GM23338 (cell line): ENCODE results near the gene VSIG10L. TPM values are rescaled to one million over a fixed set of nuclear protein-coding genes. Genes with fewer than 3 reads are reported as not detected.

Experiments used
- ATAC-seq: fragments of 200-7000 bp; cut with Tn5 transposase; 3 replicates; pipeline ENCODE4 v1.9.1; 2020
- DNase-seq: peaks from one replicate; pipeline ENCODE4 v3.0.0-alpha.2; 2015; ENCODE audit warnings: low spot score
- H2AFZ ChIP-seq: fragments of 200-600 bp; sonication (generic); 2 replicates; pipeline ENCODE4 v1.8.0; 2016; ENCODE audit warnings: antibody characterized with exemption, mild to moderate bottlenecking, moderate library complexity
- H3F3A ChIP-seq: fragments of 200-600 bp; sonication (generic); replicated peaks from 2 replicates; pipeline ENCODE4 v1.8.0; 2017; ENCODE audit warnings: antibody characterized with exemption, mixed run types, low read depth
- H3K27ac ChIP-seq: fragments of 200-600 bp; sonication (generic); 2 replicates; pipeline ENCODE4 v1.6.1; 2016; ENCODE audit warnings: low read depth
- H3K27me3 ChIP-seq: fragments of 200-600 bp; sonication (generic); 2 replicates; pipeline ENCODE4 v1.8.0; 2016; ENCODE audit warnings: mild to moderate bottlenecking, mixed run types, moderate library complexity; ENCODE audit not compliant: insufficient read depth
- H3K36me3 ChIP-seq: fragments of 200-600 bp; sonication (generic); 2 replicates; pipeline ENCODE4 v1.8.0; 2016; ENCODE audit warnings: mild to moderate bottlenecking; ENCODE audit not compliant: insufficient read depth
- H3K4me1 ChIP-seq: fragments of 200-600 bp; sonication (generic); 2 replicates; pipeline ENCODE4 v1.8.0; 2016; ENCODE audit warnings: mild to moderate bottlenecking, moderate library complexity; ENCODE audit not compliant: insufficient read depth
- H3K4me2 ChIP-seq: fragments of 200-600 bp; sonication (generic); 2 replicates; pipeline ENCODE4 v1.7.1; 2017; ENCODE audit warnings: mixed run types
- H3K4me3 ChIP-seq: fragments of 200-600 bp; sonication (generic); 2 replicates; pipeline ENCODE4 v1.6.1; 2016; ENCODE audit warnings: mixed run types
- H3K79me2 ChIP-seq: fragments of 200-600 bp; sonication (generic); replicated peaks from 2 replicates; pipeline ENCODE4 v1.8.0; 2017; ENCODE audit warnings: mild to moderate bottlenecking; ENCODE audit not compliant: insufficient read depth
- H3K9me2 ChIP-seq: fragments of 200-600 bp; sonication (generic); 2 replicates; pipeline ENCODE4 v1.8.0; 2017; ENCODE audit not compliant: insufficient read depth
- H4K20me1 ChIP-seq: fragments of 200-600 bp; sonication (generic); replicated peaks from 2 replicates; pipeline ENCODE4 v1.8.0; 2017; ENCODE audit warnings: mild to moderate bottlenecking; ENCODE audit not compliant: insufficient read depth
- H3K27ac Mint-ChIP-seq: 2 replicates; pipeline ENCODE4 v1.8.0; 2020; ENCODE audit warnings: inconsistent platforms, mild to moderate bottlenecking, moderate library complexity, mixed read lengths
- H3K27me3 Mint-ChIP-seq: 3 replicates; pipeline ENCODE4 v1.8.0; 2022; ENCODE audit warnings: low read depth, mild to moderate bottlenecking, moderate library complexity, mixed read lengths, inconsistent platforms; ENCODE audit not compliant: insufficient read depth, poor library complexity
- H3K36me3 Mint-ChIP-seq: 3 replicates; pipeline ENCODE4 v1.8.0; 2021; ENCODE audit warnings: low read depth, mild to moderate bottlenecking, inconsistent platforms, moderate library complexity, mixed read lengths
- H3K4me1 Mint-ChIP-seq: 3 replicates; pipeline ENCODE4 v1.8.0; 2020; ENCODE audit warnings: mild to moderate bottlenecking, inconsistent platforms, mixed read lengths
- H3K4me3 Mint-ChIP-seq: 3 replicates; pipeline ENCODE4 v1.8.0; 2021; ENCODE audit warnings: moderate library complexity, mild to moderate bottlenecking, inconsistent platforms, mixed read lengths
- H3K9me3 Mint-ChIP-seq: 3 replicates; pipeline ENCODE4 v1.8.0; 2020; ENCODE audit warnings: moderate library complexity, mild to moderate bottlenecking, inconsistent platforms, mixed read lengths
- CREB1 ChIP-seq: fragments of 250-450 bp; sonication (Bioruptor Pico); IDR thresholded peaks from 2 replicates; pipeline ENCODE4 v1.5.0; 2020; ENCODE audit warnings: low read depth, mild to moderate bottlenecking, moderate library complexity
- EZH2phosphoT487 ChIP-seq: fragments of 200-600 bp; sonication (generic); IDR thresholded peaks from one replicate; pipeline ENCODE4 v1.8.1; 2018; ENCODE audit warnings: antibody characterized with exemption; ENCODE audit not compliant: unreplicated experiment
- NANOG ChIP-seq: IDR thresholded peaks from 2 replicates; pipeline ENCODE4 v1.6.1; 2016; ENCODE audit warnings: antibody characterized with exemption, borderline replicate concordance
- POLR2AphosphoS5 ChIP-seq: IDR thresholded peaks from 2 replicates; pipeline ENCODE4 v1.6.1; 2016; ENCODE audit warnings: antibody characterized with exemption, low read depth
- ZNF331 ChIP-seq: fragments of 250-450 bp; sonication (Bioruptor Pico); IDR thresholded peaks from 2 replicates; pipeline ENCODE4 v1.5.0; 2020; ENCODE audit warnings: low read depth, mild to moderate bottlenecking, moderate library complexity
- polyA plus RNA-seq: library from polyadenylated mRNA; unstranded; fragments of >200 nt; fragmentation: Nextera tagmentation; extraction: Ambion mirVana; gene quantifications from 2 replicates; pipeline ENCODE4 v1.2.1, GENCODE V29; 2016
- total RNA-seq: library from RNA; depleted of rRNA; stranded (reverse); fragments of >200 nt; shearing (Covaris generic); gene quantifications from 2 replicates; pipeline ENCODE4 v1.2.3, GENCODE V29; 2014
- TF ChIP-seq, protein P1 (sequence below): IDR thresholded peaks from one replicate; pipeline ENCODE4 v1.6.1; 2018; ENCODE audit warnings: antibody characterized with exemption; ENCODE audit not compliant: unreplicated experiment
- TF ChIP-seq, protein P2 (sequence below), 2 experiments: fragments of 200-600 bp in 1 of 2; sonication (generic) in 1 of 2; conservative IDR thresholded peaks; 2 replicates each; pipeline versions ENCODE4 v1.5.1 to v1.6.1; 2016 to 2017; ENCODE audit warnings: antibody characterized with exemption in 2 of 2, low read depth in 2 of 2, mild to moderate bottlenecking in 2 of 2, moderate library complexity in 1 of 2
- TF ChIP-seq, protein P3 (sequence below): fragments of 250-450 bp; sonication (Bioruptor Pico); IDR thresholded peaks from 2 replicates; pipeline ENCODE4 v1.5.0; 2020; ENCODE audit warnings: mild to moderate bottlenecking, moderate library complexity

Gene VSIG10L
- total and polyA plus RNA-seq, 2 experiments from 2014 or later: 9.6 to 10.4 TPM

DNA sequence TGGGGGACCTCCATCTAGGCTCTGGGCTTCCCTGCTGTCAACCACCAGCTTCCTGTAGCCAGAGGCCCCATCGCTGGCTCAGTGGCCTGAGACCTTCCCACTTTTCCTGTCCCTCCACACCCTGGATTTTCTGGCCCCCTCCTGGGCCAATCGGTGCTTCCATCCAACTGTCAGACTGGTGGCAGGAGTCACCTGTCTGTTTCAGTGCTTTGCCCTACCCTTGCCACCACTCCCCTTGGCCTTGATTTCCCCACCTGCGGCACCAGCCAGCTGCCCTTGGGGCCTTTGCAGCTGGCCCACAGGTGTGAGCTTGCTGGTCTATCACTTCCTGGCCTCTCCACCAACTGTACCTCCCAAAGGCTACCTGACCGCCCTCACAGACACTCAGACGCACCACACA, 12.5 kb downstream of the VSIG10L start:
- H3K36me3 ChIP-seq: 0 out of 2 replicates have a peak, but pooled peaks cover 6% of the 10 kb centered on the region
- no peak for TF ChIP-seq POLR2AphosphoS5
- no peak for TF ChIP-seq ZNF331 (CRISPR knock-in tag)
- no peak for TF ChIP-seq CREB1
- TF ChIP-seq NANOG: no peak
- TF ChIP-seq EZH2phosphoT487: no peak
- TF ChIP-seq, protein P1, sequence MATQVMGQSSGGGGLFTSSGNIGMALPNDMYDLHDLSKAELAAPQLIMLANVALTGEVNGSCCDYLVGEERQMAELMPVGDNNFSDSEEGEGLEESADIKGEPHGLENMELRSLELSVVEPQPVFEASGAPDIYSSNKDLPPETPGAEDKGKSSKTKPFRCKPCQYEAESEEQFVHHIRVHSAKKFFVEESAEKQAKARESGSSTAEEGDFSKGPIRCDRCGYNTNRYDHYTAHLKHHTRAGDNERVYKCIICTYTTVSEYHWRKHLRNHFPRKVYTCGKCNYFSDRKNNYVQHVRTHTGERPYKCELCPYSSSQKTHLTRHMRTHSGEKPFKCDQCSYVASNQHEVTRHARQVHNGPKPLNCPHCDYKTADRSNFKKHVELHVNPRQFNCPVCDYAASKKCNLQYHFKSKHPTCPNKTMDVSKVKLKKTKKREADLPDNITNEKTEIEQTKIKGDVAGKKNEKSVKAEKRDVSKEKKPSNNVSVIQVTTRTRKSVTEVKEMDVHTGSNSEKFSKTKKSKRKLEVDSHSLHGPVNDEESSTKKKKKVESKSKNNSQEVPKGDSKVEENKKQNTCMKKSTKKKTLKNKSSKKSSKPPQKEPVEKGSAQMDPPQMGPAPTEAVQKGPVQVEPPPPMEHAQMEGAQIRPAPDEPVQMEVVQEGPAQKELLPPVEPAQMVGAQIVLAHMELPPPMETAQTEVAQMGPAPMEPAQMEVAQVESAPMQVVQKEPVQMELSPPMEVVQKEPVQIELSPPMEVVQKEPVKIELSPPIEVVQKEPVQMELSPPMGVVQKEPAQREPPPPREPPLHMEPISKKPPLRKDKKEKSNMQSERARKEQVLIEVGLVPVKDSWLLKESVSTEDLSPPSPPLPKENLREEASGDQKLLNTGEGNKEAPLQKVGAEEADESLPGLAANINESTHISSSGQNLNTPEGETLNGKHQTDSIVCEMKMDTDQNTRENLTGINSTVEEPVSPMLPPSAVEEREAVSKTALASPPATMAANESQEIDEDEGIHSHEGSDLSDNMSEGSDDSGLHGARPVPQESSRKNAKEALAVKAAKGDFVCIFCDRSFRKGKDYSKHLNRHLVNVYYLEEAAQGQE: no peak
- Mint-ChIP-seq H3K27me3 (peaks cover 20% of the 10 kb centered on the region), H3K36me3 (peaks cover 43% of the 10 kb centered on the region), H3K9me3 (no peaks in the 10 kb centered on the region; the same call in 1 of the 3 replicates), H3K4me1 (peaks cover 18% of the 10 kb centered on the region), H3K4me3 (no peak overlapping the region), H3K27ac (no peak overlapping the region)
- H3K79me2 ChIP-seq: no peaks in the 10 kb centered on the region
- ATAC-seq (no peak), DNase-seq (no peak)
- peaks cover 17% of the 10 kb centered on the region for H3K27me3 ChIP-seq
- 0 out of 2 replicates have a peak, but pooled peaks cover 3% of the 10 kb centered on the region for H3K9me2 ChIP-seq
- H3K27ac ChIP-seq: no peak overlapping the region
- 0 out of 2 replicates have a peak, but pooled peaks cover 2% of the 10 kb centered on the region for H4K20me1 ChIP-seq
- no peak overlapping the region for H2AFZ ChIP-seq
- H3K4me1 ChIP-seq: peaks cover 10% of the 10 kb centered on the region; the same call in 1 of the 2 replicates
- H3K4me2 ChIP-seq: no peak overlapping the region
- H3F3A ChIP-seq: no peaks in the 10 kb centered on the region
- H3K4me3 ChIP-seq: no peak overlapping the region

DNA sequence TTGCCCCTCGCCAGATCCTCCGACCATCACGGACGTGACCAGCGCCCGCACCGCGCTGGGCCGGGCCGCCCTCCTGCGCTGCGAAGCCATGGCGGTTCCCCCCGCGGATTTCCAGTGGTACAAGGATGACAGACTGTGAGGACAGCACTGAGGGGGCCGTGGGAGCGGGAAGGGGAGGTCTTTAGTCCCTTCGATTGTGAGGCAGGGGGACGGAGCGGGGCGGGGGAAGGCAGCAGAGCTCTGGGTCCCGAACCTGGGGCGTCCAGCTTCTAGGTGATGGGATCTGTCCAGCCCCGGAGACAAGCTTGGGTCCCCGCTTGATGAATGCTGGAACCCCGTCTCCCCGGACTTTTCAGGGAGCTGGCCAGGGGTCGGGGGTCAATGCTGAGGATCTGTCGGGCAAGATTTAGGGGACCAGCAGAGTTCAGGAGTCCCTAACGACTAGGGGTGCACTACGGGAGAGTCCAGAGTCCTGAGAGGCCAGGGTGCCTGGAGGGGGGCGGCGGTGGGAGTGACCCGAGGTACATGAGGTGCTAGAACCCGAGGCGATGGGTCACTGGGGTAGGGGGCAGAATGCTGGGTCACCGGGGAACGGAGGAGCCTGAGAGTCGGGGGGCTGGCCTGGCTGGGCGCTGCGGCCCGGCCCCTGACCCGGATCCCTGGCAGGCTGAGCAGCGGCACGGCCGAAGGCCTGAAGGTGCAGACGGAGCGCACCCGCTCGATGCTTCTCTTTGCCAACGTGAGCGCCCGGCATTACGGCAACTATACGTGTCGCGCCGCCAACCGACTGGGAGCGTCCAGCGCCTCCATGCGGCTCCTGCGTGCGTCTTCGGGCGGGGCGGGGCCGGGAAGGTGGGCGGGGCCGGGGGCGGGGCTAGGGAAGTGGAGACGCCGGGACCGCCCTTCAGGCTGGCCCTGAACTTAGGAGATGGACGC, 14.6 kb downstream of the VSIG10L start:
- Histone ChIP-seq H3K4me1 (peaks cover 10% of the 10 kb centered on the region; the same call in 1 of the 2 replicates), H3K27me3 (peaks cover 17% of the 10 kb centered on the region), H3K4me3 (peak overlapping the region; percentile 69), H3K4me2 (peak overlapping the region; percentile 95), H3F3A (no peaks in the 10 kb centered on the region), H3K36me3 (0 out of 2 replicates have a peak, but pooled peaks cover 6% of the 10 kb centered on the region), H3K9me2 (no peaks in the 10 kb centered on the region), H3K27ac (no peak overlapping the region), H3K79me2 (no peaks in the 10 kb centered on the region), H2AFZ (peak overlapping the region; percentile 91), H4K20me1 (0 out of 2 replicates have a peak, but pooled peaks cover 2% of the 10 kb centered on the region)
- ATAC-seq (peak; percentile 83), DNase-seq (peak; percentile 92)
- Mint-ChIP-seq H3K9me3 (no peaks in the 10 kb centered on the region; the same call in 2 of the 3 replicates), H3K27ac (0 out of 2 replicates have a peak overlapping the region, but pooled peaks have one; percentile 60), H3K36me3 (peaks cover 34% of the 10 kb centered on the region), H3K4me1 (peaks cover 18% of the 10 kb centered on the region), H3K4me3 (peak overlapping the region; percentile 68), H3K27me3 (peaks cover 24% of the 10 kb centered on the region)
- TF ChIP-seq, protein P2, sequence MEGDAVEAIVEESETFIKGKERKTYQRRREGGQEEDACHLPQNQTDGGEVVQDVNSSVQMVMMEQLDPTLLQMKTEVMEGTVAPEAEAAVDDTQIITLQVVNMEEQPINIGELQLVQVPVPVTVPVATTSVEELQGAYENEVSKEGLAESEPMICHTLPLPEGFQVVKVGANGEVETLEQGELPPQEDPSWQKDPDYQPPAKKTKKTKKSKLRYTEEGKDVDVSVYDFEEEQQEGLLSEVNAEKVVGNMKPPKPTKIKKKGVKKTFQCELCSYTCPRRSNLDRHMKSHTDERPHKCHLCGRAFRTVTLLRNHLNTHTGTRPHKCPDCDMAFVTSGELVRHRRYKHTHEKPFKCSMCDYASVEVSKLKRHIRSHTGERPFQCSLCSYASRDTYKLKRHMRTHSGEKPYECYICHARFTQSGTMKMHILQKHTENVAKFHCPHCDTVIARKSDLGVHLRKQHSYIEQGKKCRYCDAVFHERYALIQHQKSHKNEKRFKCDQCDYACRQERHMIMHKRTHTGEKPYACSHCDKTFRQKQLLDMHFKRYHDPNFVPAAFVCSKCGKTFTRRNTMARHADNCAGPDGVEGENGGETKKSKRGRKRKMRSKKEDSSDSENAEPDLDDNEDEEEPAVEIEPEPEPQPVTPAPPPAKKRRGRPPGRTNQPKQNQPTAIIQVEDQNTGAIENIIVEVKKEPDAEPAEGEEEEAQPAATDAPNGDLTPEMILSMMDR (conservative IDR thresholded peaks at IDR 0.05; ENCODE audit: low read depth in 2 of 2): peak; percentile 29 to 59; a peak in 3 of 4 replicates
- TF ChIP-seq ZNF331 (CRISPR knock-in tag): no peak
- TF ChIP-seq, protein P3, sequence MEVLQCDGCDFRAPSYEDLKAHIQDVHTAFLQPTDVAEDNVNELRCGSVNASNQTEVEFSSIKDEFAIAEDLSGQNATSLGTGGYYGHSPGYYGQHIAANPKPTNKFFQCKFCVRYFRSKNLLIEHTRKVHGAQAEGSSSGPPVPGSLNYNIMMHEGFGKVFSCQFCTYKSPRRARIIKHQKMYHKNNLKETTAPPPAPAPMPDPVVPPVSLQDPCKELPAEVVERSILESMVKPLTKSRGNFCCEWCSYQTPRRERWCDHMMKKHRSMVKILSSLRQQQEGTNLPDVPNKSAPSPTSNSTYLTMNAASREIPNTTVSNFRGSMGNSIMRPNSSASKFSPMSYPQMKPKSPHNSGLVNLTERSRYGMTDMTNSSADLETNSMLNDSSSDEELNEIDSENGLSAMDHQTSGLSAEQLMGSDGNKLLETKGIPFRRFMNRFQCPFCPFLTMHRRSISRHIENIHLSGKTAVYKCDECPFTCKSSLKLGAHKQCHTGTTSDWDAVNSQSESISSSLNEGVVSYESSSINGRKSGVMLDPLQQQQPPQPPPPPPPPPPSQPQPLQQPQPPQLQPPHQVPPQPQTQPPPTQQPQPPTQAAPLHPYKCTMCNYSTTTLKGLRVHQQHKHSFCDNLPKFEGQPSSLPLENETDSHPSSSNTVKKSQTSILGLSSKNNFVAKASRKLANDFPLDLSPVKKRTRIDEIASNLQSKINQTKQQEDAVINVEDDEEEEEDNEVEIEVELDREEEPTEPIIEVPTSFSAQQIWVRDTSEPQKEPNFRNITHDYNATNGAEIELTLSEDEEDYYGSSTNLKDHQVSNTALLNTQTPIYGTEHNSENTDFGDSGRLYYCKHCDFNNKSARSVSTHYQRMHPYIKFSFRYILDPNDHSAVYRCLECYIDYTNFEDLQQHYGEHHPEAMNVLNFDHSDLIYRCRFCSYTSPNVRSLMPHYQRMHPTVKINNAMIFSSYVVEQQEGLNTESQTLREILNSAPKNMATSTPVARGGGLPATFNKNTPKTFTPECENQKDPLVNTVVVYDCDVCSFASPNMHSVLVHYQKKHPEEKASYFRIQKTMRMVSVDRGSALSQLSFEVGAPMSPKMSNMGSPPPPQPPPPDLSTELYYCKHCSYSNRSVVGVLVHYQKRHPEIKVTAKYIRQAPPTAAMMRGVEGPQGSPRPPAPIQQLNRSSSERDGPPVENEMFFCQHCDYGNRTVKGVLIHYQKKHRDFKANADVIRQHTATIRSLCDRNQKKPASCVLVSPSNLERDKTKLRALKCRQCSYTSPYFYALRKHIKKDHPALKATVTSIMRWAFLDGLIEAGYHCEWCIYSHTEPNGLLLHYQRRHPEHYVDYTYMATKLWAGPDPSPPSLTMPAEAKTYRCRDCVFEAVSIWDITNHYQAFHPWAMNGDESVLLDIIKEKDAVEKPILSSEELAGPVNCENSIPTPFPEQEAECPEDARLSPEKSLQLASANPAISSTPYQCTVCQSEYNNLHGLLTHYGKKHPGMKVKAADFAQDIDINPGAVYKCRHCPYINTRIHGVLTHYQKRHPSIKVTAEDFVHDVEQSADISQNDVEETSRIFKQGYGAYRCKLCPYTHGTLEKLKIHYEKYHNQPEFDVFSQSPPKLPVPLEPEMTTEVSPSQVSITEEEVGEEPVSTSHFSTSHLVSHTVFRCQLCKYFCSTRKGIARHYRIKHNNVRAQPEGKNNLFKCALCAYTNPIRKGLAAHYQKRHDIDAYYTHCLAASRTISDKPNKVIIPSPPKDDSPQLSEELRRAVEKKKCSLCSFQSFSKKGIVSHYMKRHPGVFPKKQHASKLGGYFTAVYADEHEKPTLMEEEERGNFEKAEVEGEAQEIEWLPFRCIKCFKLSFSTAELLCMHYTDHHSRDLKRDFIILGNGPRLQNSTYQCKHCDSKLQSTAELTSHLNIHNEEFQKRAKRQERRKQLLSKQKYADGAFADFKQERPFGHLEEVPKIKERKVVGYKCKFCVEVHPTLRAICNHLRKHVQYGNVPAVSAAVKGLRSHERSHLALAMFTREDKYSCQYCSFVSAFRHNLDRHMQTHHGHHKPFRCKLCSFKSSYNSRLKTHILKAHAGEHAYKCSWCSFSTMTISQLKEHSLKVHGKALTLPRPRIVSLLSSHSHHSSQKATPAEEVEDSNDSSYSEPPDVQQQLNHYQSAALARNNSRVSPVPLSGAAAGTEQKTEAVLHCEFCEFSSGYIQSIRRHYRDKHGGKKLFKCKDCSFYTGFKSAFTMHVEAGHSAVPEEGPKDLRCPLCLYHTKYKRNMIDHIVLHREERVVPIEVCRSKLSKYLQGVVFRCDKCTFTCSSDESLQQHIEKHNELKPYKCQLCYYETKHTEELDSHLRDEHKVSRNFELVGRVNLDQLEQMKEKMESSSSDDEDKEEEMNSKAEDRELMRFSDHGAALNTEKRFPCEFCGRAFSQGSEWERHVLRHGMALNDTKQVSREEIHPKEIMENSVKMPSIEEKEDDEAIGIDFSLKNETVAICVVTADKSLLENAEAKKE: no peak
